HCT116 (cell line): ENCODE results near the gene OR13H1.
"Not testable (repeated sequence)": the region's sequence is repeated elsewhere in the genome, so short reads cannot be mapped to it uniquely, and the experiment has no call there.

ENCODE experiments used
- ELF1 ChIP-seq: IDR thresholded peaks from 2 replicates; pipeline ENCODE4 v1.6.1; 2012; ENCODE audit warnings: low read depth, borderline replicate concordance
- EZH2 ChIP-seq: fragments of 200-600 bp; sonication (generic); IDR thresholded peaks from 2 replicates; pipeline ENCODE4 v1.6.1; 2017; ENCODE audit warnings: antibody characterized with exemption, mixed run types
- SP1 ChIP-seq: IDR thresholded peaks from 2 replicates; pipeline ENCODE4 v1.6.1; 2012; ENCODE audit warnings: low read depth
- TF ChIP-seq, protein P1 (sequence below), 3 experiments: fragments of 200-600 bp in 1 of 3; sonication (generic) in 1 of 3; IDR thresholded peaks in 2 of 3; conservative IDR thresholded peaks in 1 of 3; 2 replicates each; pipeline ENCODE4 v1.5.1; 2012 to 2017; ENCODE audit warnings: low read depth in 2 of 3, low read length in 2 of 3, antibody characterized with exemption in 1 of 3, borderline replicate concordance in 1 of 3, control low read depth in 1 of 3, mild to moderate bottlenecking in 1 of 3, mixed read lengths in 1 of 3, mixed run types in 1 of 3, moderate library complexity in 1 of 3; ENCODE audit not compliant: insufficient read depth in 1 of 3

DNA sequence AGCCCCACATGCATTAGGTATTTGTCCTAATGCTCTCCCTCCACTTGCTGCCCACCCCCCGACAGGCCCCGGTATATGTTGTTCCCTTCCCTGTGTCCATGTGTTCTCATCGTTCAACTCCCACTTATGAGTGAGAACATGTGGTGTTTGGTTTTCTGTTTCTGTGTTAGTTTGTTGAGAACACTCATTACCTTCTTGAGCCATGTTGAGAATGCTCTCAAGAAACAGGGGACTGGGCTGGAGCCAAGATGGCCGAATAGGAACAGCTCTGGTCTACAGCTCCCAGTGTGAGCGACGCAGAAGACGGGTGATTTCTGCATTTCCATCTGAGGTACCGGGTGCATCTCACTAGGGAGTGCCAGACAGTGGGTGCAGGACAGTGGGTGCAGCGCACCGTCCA is 8.6 kb downstream of the OR13H1 start:
- not testable (repeated sequence) for TF ChIP-seq ELF1, SP1, EZH2
- TF ChIP-seq, protein P1, sequence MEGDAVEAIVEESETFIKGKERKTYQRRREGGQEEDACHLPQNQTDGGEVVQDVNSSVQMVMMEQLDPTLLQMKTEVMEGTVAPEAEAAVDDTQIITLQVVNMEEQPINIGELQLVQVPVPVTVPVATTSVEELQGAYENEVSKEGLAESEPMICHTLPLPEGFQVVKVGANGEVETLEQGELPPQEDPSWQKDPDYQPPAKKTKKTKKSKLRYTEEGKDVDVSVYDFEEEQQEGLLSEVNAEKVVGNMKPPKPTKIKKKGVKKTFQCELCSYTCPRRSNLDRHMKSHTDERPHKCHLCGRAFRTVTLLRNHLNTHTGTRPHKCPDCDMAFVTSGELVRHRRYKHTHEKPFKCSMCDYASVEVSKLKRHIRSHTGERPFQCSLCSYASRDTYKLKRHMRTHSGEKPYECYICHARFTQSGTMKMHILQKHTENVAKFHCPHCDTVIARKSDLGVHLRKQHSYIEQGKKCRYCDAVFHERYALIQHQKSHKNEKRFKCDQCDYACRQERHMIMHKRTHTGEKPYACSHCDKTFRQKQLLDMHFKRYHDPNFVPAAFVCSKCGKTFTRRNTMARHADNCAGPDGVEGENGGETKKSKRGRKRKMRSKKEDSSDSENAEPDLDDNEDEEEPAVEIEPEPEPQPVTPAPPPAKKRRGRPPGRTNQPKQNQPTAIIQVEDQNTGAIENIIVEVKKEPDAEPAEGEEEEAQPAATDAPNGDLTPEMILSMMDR (IDR thresholded peaks at IDR 0.05 in 2 of 3, conservative IDR thresholded peaks at IDR 0.05 in 1 of 3; ENCODE audit: borderline replicate concordance in 1 of 3, insufficient read depth in 1 of 3, low read depth in 2 of 3, low read length in 2 of 3): not testable (repeated sequence)
